GM19452 (cell line): ENCODE data around the gene CCBE1.
"Not testable (repeated sequence)": the region's sequence is repeated elsewhere in the genome, so short reads cannot be mapped to it uniquely, and the experiment has no call there.

Source experiments
- ATAC-seq: cut with Tn5 transposase; IDR thresholded peaks from one replicate; pipeline ENCODE4 v1.9.1; 2021; ENCODE audit not compliant: unreplicated experiment

Gene CCBE1

GRCh38 chr18:59658941-59659340 is 38.3 kb downstream of the CCBE1 start:
- no peak for ATAC-seq

GRCh38 chr18:59657012-59657411 is 40.2 kb downstream of the CCBE1 start:
- no peak for ATAC-seq

- ATAC-seq, result no peak
These were observed 40.8 kb downstream of the CCBE1 start for GRCh38 chr18:59656373-59656887.

GRCh38 chr18:59655676-59656075 is 41.5 kb downstream of the CCBE1 start:
- no peak for ATAC-seq

- no peak for ATAC-seq
These were observed 46.2 kb downstream of the CCBE1 start for GRCh38 chr18:59651071-59651470.

GRCh38 chr18:59650266-59650820 is 46.9 kb downstream of the CCBE1 start:
- ATAC-seq, result no peak

- no peak for ATAC-seq
These were observed 47.6 kb downstream of the CCBE1 start for GRCh38 chr18:59649591-59649990.

- ATAC-seq, result not testable (repeated sequence)
These were observed 48.8 kb downstream of the CCBE1 start for GRCh38 chr18:59648469-59648868.

- no peak for ATAC-seq
These were observed 50.3 kb downstream of the CCBE1 start for GRCh38 chr18:59646963-59647307.

GRCh38 chr18:59646228-59646962 is 50.8 kb downstream of the CCBE1 start:
- no peak for ATAC-seq

- ATAC-seq, result no peak
These were observed 53.5 kb downstream of the CCBE1 start for GRCh38 chr18:59643740-59644139.

GRCh38 chr18:59640721-59641120 is 56.5 kb downstream of the CCBE1 start:
- ATAC-seq, result no peak

GRCh38 chr18:59639821-59640220 is 57.4 kb downstream of the CCBE1 start:
- no peak for ATAC-seq

GRCh38 chr18:59639136-59639535 is 58.1 kb downstream of the CCBE1 start:
- no peak for ATAC-seq

- ATAC-seq, result no peak
These were observed 63.2 kb downstream of the CCBE1 start for GRCh38 chr18:59633961-59634485.

GRCh38 chr18:59633317-59633716 is 63.9 kb downstream of the CCBE1 start:
- ATAC-seq, result no peak

GRCh38 chr18:59631583-59632181 is 65.5 kb downstream of the CCBE1 start:
- no peak for ATAC-seq

GRCh38 chr18:59629894-59630293 is 67.3 kb downstream of the CCBE1 start:
- ATAC-seq, result no peak

GRCh38 chr18:59628995-59629394 is 68.2 kb downstream of the CCBE1 start:
- no peak for ATAC-seq

GRCh38 chr18:59627414-59627813 is 69.8 kb downstream of the CCBE1 start:
- ATAC-seq, result no peak

GRCh38 chr18:59624369-59624765 is 72.9 kb downstream of the CCBE1 start:
- no peak for ATAC-seq
